Measurements from ENCODE around the gene TBC1D22B. TPM values are rescaled to one million over a fixed set of nuclear protein-coding genes. Genes with fewer than 3 reads are reported as not detected.

Gene TBC1D22B
- polyA plus RNA-seq, 1 experiment = 9.8 TPM

GRCh38 chr6:37242429-37243052, 15.0 kb upstream of the TBC1D22B start:
- POLR2A ChIA-PET = interaction anchor here (0.5 to 1.8 kb wide), 7 partner anchors 15 to 634 kb away, joined by 3 to 18 read pairs (median 6); partner anchors contain the start of genes TBC1D22B and TMEM217
- DNase-seq (ENCODE audit: low read depth, low spot score) = peak; percentile 98
- TF ChIP-seq CTCF (IDR thresholded peaks at IDR 0.05; ENCODE audit: low read depth, low read length) = no peak
- CTCF ChIA-PET = interaction anchor here (1.1 to 2.5 kb wide), 2 partner anchors 11 to 32 kb away, joined by 3 to 7 read pairs; no protein-coding TSS in a partner anchor
- no peak overlapping the region for H3K4me3 ChIP-seq (ENCODE audit: low read depth, low read length)
- peak overlapping the region; percentile 99 for H3K27ac ChIP-seq (ENCODE audit: low read depth, low read length)
- no peaks in the 10 kb centered on the region for H3K27me3 ChIP-seq (ENCODE audit: control insufficient read depth, insufficient read depth, low read length)
- H3K9me3 ChIP-seq (ENCODE audit: control insufficient read depth, insufficient read depth, low read length) = no peaks in the 10 kb centered on the region

DNA sequence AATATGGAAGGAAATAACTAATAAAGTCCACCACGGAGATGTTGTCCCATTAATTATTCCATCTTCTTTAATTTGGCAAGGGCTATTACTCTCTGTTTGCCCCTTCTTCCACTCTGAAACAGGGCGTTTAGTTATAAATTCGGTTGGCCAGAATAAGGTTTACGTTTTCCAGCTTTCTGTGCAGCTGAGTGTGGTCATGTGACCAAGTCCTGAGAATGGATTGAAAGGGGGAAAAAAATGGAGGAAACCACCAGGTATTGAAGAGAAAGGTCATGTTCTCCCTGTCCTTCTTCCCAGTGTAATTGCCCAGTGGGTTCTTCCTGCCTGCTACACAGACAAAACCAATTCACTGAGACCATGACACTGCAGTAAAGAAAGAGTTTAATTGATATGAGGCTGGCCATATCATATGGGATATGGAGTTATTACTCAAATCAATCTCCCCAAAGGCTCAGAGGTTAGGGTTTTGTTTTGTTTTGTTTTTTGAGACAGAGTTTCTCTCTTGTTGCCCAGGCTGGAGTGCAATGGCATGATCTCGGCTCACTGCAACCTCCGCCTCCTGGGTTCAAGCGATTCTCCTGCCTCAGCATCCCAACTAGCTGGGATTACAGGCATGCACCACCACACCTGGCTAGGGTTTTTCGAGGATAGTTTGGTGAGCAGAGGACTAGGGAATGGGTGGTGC, 14.3 kb upstream of the TBC1D22B start:
- no peak for TF ChIP-seq CTCF (IDR thresholded peaks at IDR 0.05; ENCODE audit: low read depth, low read length)
- no peaks in the 10 kb centered on the region for H3K27me3 ChIP-seq (ENCODE audit: control insufficient read depth, insufficient read depth, low read length)
- no peak for DNase-seq (ENCODE audit: low read depth, low spot score)
- ChIA-PET CTCF (interaction anchor here (2.5 kb wide), 1 partner anchor 33 kb away, joined by 7 read pairs; no protein-coding TSS in a partner anchor), POLR2A (interaction anchor here (0.5 to 1.8 kb wide), 4 partner anchors 15 to 635 kb away, joined by 6 to 18 read pairs (median 6); partner anchors contain the start of genes TBC1D22B and TMEM217)
- peak overlapping the region; percentile 99 for H3K27ac ChIP-seq (ENCODE audit: low read depth, low read length)
- H3K9me3 ChIP-seq (ENCODE audit: control insufficient read depth, insufficient read depth, low read length) = no peaks in the 10 kb centered on the region
- H3K4me3 ChIP-seq (ENCODE audit: low read depth, low read length) = no peak overlapping the region

DNA sequence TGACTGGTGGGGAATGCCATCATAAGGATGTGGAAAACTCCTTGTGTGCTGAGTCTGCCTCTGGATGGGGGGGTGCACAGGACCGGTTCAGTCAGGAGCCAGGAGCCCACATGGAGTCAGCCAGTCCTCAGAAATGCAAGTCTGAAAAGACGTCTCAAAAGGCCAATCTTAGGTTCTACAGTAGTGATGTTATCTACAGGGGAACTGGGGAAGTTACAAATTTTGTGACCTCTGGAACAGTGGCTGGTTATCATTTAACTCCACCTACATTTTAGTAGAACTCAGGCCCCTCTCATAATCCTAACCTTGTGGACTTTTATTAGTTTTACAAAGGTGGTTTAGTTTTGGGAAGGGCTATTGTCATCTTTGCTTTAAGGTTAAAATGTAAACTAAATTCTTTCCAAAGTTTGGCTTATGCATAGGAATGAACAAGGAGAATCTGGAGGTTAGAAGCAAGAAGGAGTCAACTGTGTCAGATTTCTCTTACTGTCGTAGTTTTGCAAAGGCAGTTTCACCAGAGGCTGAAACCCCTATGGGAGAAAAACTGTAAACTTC, 13.7 kb upstream of the TBC1D22B start:
- H3K27ac ChIP-seq (ENCODE audit: low read depth, low read length) = peak overlapping the region; percentile 99
- no peak overlapping the region for H3K4me3 ChIP-seq (ENCODE audit: low read depth, low read length)
- no peaks in the 10 kb centered on the region for H3K27me3 ChIP-seq (ENCODE audit: control insufficient read depth, insufficient read depth, low read length)
- no peak for TF ChIP-seq CTCF (IDR thresholded peaks at IDR 0.05; ENCODE audit: low read depth, low read length)
- ChIA-PET POLR2A (interaction anchor here (0.6 to 1.5 kb wide), 2 partner anchors 21 to 75 kb away, joined by 4 to 5 read pairs; no protein-coding TSS in a partner anchor), CTCF (no interaction called here)
- DNase-seq (ENCODE audit: low read depth, low spot score) = no peak
- no peaks in the 10 kb centered on the region for H3K9me3 ChIP-seq (ENCODE audit: control insufficient read depth, insufficient read depth, low read length)

DNA sequence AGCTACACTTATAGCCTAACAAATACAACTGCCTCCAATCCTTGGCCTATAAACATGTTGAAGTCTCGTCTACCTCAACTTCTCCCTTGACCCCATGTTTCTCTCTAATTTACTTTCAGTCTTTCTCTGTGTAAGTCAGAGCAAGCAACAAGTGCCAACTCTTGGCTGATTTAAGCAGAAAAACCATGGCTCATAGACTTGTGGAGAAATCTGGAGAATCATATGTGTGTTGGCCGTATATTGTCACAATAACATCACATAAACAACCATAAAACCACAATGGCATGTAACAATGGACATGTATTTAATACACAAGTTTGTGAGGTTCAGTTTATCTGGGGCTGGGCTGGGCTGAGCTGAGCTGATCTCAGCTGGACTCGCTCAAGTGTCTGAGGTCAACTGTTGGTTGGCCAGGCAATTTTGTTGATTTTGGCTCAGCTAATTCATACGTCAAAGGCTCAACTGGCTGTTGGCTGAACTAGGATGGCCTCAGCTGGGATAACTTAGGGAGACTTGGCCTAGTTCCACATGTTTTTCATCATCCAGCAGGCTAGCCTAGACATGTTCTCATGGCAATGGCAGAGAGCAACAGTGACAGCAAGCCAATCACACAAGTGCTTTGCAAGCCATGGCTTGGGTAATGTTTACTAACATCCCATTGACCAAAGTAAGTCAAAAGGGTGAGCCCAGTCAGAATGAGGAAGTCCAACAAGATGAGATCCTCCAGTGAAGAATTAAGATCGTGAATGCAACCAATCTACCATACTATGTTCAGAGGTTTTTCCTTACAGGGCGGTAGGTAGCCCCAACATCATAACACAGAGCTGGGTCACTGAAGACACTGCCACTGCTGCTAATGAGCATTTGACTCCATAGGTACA, 12.9 kb upstream of the TBC1D22B start:
- no peaks in the 10 kb centered on the region for H3K27me3 ChIP-seq (ENCODE audit: control insufficient read depth, insufficient read depth, low read length)
- H3K9me3 ChIP-seq (ENCODE audit: control insufficient read depth, insufficient read depth, low read length) = no peaks in the 10 kb centered on the region
- H3K4me3 ChIP-seq (ENCODE audit: low read depth, low read length) = no peak overlapping the region
- DNase-seq (ENCODE audit: low read depth, low spot score) = peak; percentile 100
- POLR2A ChIA-PET = interaction anchor here (0.5 to 1.5 kb wide), 5 partner anchors 12 to 238 kb away, joined by 3 to 5 read pairs (median 5); no protein-coding TSS in a partner anchor
- no peak for TF ChIP-seq CTCF (IDR thresholded peaks at IDR 0.05; ENCODE audit: low read depth, low read length)
- CTCF ChIA-PET = no interaction called here
- H3K27ac ChIP-seq (ENCODE audit: low read depth, low read length) = peak overlapping the region; percentile 99
